GM12865 (cell line): Measurements from ENCODE around the gene SORBS1.

Source experiments
- DNase-seq: peaks from one replicate; pipeline ENCODE4 v3.0.0; 2010; ENCODE audit warnings: low read depth
- H3K4me3 ChIP-seq: 2 replicates; pipeline ENCODE4 v1.5.1; 2011; ENCODE audit warnings: mild to moderate bottlenecking, low read depth, low read length, control low read depth
- CTCF ChIP-seq: IDR thresholded peaks from 2 replicates; pipeline ENCODE4 v1.5.1; 2011; ENCODE audit warnings: low read length, control low read depth, low read depth, inconsistent platforms; ENCODE audit not compliant: insufficient read depth; ENCODE audit errors: missing control alignments

The SORBS1 gene

GRCh38 chr10:95411635-95412034 lies 149.5 kb downstream of the SORBS1 start:
- TF ChIP-seq CTCF: no peak
- no peak for DNase-seq
- H3K4me3 ChIP-seq: no peak overlapping the region

GRCh38 chr10:95408983-95409873 lies 151.9 kb downstream of the SORBS1 start:
- no peak overlapping the region for H3K4me3 ChIP-seq
- TF ChIP-seq CTCF: no peak
- DNase-seq: no peak

DNA sequence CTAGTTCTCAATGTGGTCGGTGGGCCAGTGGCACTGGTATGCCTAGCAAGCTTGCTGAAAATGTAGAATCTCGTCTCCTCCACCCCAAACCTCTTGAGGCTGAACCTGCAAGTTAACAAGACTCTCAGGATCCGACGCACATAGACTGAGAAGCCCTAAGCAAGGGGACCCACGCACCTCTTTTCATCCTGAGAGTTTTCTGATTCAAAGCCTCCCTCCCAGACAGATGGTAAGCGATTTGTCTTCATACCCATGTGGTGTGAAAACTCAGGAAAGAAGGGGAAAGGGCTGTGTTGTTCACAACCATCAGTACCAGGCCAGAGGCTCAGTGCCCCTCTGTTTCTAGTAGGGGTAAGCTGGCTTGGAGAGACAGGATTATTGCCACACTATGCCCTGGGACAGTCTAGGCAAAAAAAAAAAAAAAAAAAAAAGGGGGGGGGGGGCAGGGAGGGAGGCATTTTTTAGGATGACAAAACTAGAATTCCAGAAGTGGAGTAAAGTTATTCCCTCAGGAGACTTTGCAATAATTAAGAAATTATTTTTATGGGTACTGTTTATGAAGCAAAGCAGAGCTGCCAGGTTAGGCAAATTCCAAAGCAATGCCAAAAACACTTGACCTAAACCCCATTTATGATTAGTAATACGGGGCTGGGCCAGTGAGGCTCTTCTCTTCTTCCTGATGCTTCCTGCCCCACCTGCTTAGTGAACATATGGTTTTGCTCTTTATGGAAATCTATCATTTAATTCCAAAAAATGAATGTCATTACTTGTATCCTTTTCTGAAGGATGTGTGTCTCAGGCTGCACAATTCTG lies 152.8 kb downstream of the SORBS1 start:
- no peak for TF ChIP-seq CTCF
- no peak for DNase-seq
- no peak overlapping the region for H3K4me3 ChIP-seq

DNA sequence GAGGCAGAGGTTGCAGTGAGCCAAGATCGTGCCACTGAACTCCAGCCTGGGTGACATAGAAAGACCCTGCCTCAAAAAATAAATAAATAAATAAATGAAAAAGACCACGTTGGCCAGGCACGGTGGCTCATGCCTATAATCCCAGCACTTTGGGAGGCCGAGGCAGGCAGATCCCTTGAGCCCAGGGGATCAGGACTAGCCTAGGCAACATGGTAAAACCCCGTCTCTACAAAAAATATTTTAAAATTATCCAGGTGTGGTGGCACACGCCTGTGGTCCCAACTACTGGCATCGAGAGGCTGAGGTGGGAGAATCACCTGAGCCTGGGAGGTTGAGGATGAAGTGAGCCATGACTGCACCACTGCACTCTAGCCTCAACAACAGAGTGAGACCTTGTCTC lies 153.6 kb downstream of the SORBS1 start:
- DNase-seq: no peak
- H3K4me3 ChIP-seq: no peak overlapping the region
- TF ChIP-seq CTCF: no peak

DNA sequence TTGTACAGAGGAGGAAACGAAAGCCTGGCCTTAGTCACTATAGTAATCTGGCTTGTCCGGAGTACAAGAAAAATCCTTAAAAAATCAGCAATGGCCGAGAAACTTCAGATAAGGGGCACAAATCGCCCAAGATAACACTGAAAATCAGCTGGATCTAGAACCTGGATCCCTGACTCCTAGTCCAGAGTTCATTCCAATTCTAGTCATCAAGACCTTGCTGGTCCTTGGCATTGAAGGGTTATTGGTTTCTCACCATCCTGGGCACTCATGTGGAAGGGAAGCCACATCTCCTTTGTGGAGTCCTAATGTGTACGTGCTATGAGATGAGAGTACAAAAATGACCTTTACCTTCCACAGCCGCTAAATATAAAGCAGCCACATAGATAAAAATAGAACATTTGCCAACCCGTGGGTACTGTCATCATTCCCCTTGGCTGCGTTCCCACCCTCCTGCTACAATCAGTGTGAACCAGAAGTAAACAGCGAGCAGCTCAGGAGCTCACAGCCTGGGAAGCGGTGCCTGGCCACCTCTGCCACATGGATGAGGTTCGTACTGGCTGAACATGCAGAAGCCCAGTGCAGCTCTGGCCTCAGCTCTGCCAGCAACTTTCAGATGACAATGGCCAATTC lies 154.4 kb downstream of the SORBS1 start:
- no peak for DNase-seq
- no peak overlapping the region for H3K4me3 ChIP-seq
- TF ChIP-seq CTCF: no peak

DNA sequence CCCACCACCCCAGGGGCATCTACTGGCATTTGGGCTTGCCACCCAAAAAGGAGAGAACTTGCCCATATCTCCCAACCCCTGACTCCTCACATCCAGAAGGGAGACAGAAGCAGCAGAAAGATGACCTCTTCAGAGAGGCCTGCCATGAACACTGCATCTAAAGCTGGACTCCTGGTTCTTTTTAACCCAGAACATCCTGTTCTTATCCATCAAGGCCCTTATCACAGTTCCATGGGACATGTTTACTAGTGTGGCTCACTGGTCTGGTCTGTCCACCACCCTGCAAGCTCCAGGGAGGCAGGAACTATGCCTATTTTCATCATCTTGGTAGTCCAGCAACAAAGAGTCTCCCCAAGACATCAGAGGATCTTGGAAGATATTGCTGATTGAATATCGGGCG lies 155.5 kb downstream of the SORBS1 start:
- no peak overlapping the region for H3K4me3 ChIP-seq
- no peak for DNase-seq
- TF ChIP-seq CTCF: no peak
